Measurements from ENCODE around the gene CFAP299.

The CFAP299 gene

GRCh38 chr4:80465736-80466135, 130.2 kb downstream of the CFAP299 start:
- Histone ChIP-seq H3K4me3 (ENCODE audit: extremely low read depth, insufficient read depth, low read length, poor library complexity, severe bottlenecking) (no peak overlapping the region), H3K27ac (ENCODE audit: low read depth, low read length, severe bottlenecking) (no peak overlapping the region), H3K36me3 (ENCODE audit: control insufficient read depth, insufficient read depth, low read length) (no peaks in the 10 kb centered on the region), H3K9me3 (ENCODE audit: control insufficient read depth, low read length) (no peaks in the 10 kb centered on the region), H3K4me1 (ENCODE audit: control insufficient read depth, insufficient read depth, low read length, poor library complexity, severe bottlenecking) (no peaks in the 10 kb centered on the region)
- WGBS, 2 experiments (ENCODE audit: insufficient coverage in 2 of 2): 84% methylated on average over 3 of the region's 3 CpGs; no CpG with 5 or more reads in 1 of the 2 experiments

GRCh38 chr4:80466618-80467017, 131.1 kb downstream of the CFAP299 start:
- no peaks in the 10 kb centered on the region for H3K4me1 ChIP-seq (ENCODE audit: control insufficient read depth, insufficient read depth, low read length, poor library complexity, severe bottlenecking)
- H3K9me3 ChIP-seq (ENCODE audit: control insufficient read depth, low read length): no peaks in the 10 kb centered on the region
- no peak overlapping the region for H3K27ac ChIP-seq (ENCODE audit: low read depth, low read length, severe bottlenecking)
- WGBS, 2 experiments (ENCODE audit: insufficient coverage in 2 of 2): 92 to 100% methylated on average over 1 of the region's 1 CpG
- no peaks in the 10 kb centered on the region for H3K36me3 ChIP-seq (ENCODE audit: control insufficient read depth, insufficient read depth, low read length)
- H3K4me3 ChIP-seq (ENCODE audit: extremely low read depth, insufficient read depth, low read length, poor library complexity, severe bottlenecking): no peak overlapping the region

GRCh38 chr4:80471756-80472155, 136.2 kb downstream of the CFAP299 start:
- Histone ChIP-seq H3K4me1 (ENCODE audit: control insufficient read depth, insufficient read depth, low read length, poor library complexity, severe bottlenecking) (no peaks in the 10 kb centered on the region), H3K36me3 (ENCODE audit: control insufficient read depth, insufficient read depth, low read length) (no peaks in the 10 kb centered on the region), H3K27ac (ENCODE audit: low read depth, low read length, severe bottlenecking) (no peak overlapping the region), H3K4me3 (ENCODE audit: extremely low read depth, insufficient read depth, low read length, poor library complexity, severe bottlenecking) (no peak overlapping the region), H3K9me3 (ENCODE audit: control insufficient read depth, low read length) (no peaks in the 10 kb centered on the region)
- 10 to 40% methylated on average over 1 to 2 of the region's 9 CpGs for WGBS, 2 experiments (ENCODE audit: insufficient coverage in 2 of 2)

- Histone ChIP-seq H3K9me3 (ENCODE audit: control insufficient read depth, low read length) (no peaks in the 10 kb centered on the region), H3K4me1 (ENCODE audit: control insufficient read depth, insufficient read depth, low read length, poor library complexity, severe bottlenecking) (no peaks in the 10 kb centered on the region), H3K36me3 (ENCODE audit: control insufficient read depth, insufficient read depth, low read length) (no peaks in the 10 kb centered on the region), H3K27ac (ENCODE audit: low read depth, low read length, severe bottlenecking) (no peak overlapping the region), H3K4me3 (ENCODE audit: extremely low read depth, insufficient read depth, low read length, poor library complexity, severe bottlenecking) (no peak overlapping the region)
- 75 to 90% methylated on average over 2 of the region's 2 CpGs for WGBS, 2 experiments (ENCODE audit: insufficient coverage in 2 of 2)
Measured at GRCh38 chr4:80475236-80475635, 139.7 kb downstream of the CFAP299 start.

GRCh38 chr4:80475798-80476197, 140.3 kb downstream of the CFAP299 start:
- H3K9me3 ChIP-seq (ENCODE audit: control insufficient read depth, low read length): no peaks in the 10 kb centered on the region
- no peaks in the 10 kb centered on the region for H3K4me1 ChIP-seq (ENCODE audit: control insufficient read depth, insufficient read depth, low read length, poor library complexity, severe bottlenecking)
- WGBS, 2 experiments (ENCODE audit: insufficient coverage in 2 of 2): 93% methylated on average over 2 of the region's 3 CpGs; no CpG with 5 or more reads in 1 of the 2 experiments
- no peak overlapping the region for H3K4me3 ChIP-seq (ENCODE audit: extremely low read depth, insufficient read depth, low read length, poor library complexity, severe bottlenecking)
- no peaks in the 10 kb centered on the region for H3K36me3 ChIP-seq (ENCODE audit: control insufficient read depth, insufficient read depth, low read length)
- no peak overlapping the region for H3K27ac ChIP-seq (ENCODE audit: low read depth, low read length, severe bottlenecking)

- Histone ChIP-seq H3K4me3 (ENCODE audit: extremely low read depth, insufficient read depth, low read length, poor library complexity, severe bottlenecking) (no peak overlapping the region), H3K4me1 (ENCODE audit: control insufficient read depth, insufficient read depth, low read length, poor library complexity, severe bottlenecking) (no peaks in the 10 kb centered on the region), H3K27ac (ENCODE audit: low read depth, low read length, severe bottlenecking) (no peak overlapping the region), H3K36me3 (ENCODE audit: control insufficient read depth, insufficient read depth, low read length) (no peaks in the 10 kb centered on the region), H3K9me3 (ENCODE audit: control insufficient read depth, low read length) (no peaks in the 10 kb centered on the region)
- 100% methylated on average over 1 of the region's 2 CpGs; no CpG with 5 or more reads in 1 of the 2 experiments for WGBS, 2 experiments (ENCODE audit: insufficient coverage in 2 of 2)
Measured at GRCh38 chr4:80484712-80485111, 149.2 kb downstream of the CFAP299 start.

GRCh38 chr4:80486603-80487002, 151.1 kb downstream of the CFAP299 start:
- 70 to 83% methylated on average over 2 to 3 of the region's 3 CpGs for WGBS, 2 experiments (ENCODE audit: insufficient coverage in 2 of 2)
- no peaks in the 10 kb centered on the region for H3K9me3 ChIP-seq (ENCODE audit: control insufficient read depth, low read length)
- H3K4me3 ChIP-seq (ENCODE audit: extremely low read depth, insufficient read depth, low read length, poor library complexity, severe bottlenecking): no peak overlapping the region

GRCh38 chr4:80489798-80490197, 154.3 kb downstream of the CFAP299 start:
- Histone ChIP-seq H3K9me3 (ENCODE audit: control insufficient read depth, low read length) (no peaks in the 10 kb centered on the region), H3K27ac (ENCODE audit: low read depth, low read length, severe bottlenecking) (no peak overlapping the region), H3K4me1 (ENCODE audit: control insufficient read depth, insufficient read depth, low read length, poor library complexity, severe bottlenecking) (no peaks in the 10 kb centered on the region), H3K36me3 (ENCODE audit: control insufficient read depth, insufficient read depth, low read length) (no peaks in the 10 kb centered on the region), H3K4me3 (ENCODE audit: extremely low read depth, insufficient read depth, low read length, poor library complexity, severe bottlenecking) (no peak overlapping the region)
- 72% methylated on average over 2 of the region's 4 CpGs; no CpG with 5 or more reads in 1 of the 2 experiments for WGBS, 2 experiments (ENCODE audit: insufficient coverage in 2 of 2)

More at GRCh38 chr4:80486603-80487002, 151.1 kb downstream of the CFAP299 start:
- Histone ChIP-seq H3K27ac (ENCODE audit: low read depth, low read length, severe bottlenecking) (no peak overlapping the region), H3K4me1 (ENCODE audit: control insufficient read depth, insufficient read depth, low read length, poor library complexity, severe bottlenecking) (no peaks in the 10 kb centered on the region), H3K36me3 (ENCODE audit: control insufficient read depth, insufficient read depth, low read length) (no peaks in the 10 kb centered on the region)

GRCh38 chr4:80492761-80493160, 157.2 kb downstream of the CFAP299 start:
- Histone ChIP-seq H3K9me3 (ENCODE audit: control insufficient read depth, low read length) (peaks cover under 1% of the 10 kb centered on the region), H3K27ac (ENCODE audit: low read depth, low read length, severe bottlenecking) (no peak overlapping the region), H3K4me3 (ENCODE audit: extremely low read depth, insufficient read depth, low read length, poor library complexity, severe bottlenecking) (no peak overlapping the region), H3K36me3 (ENCODE audit: control insufficient read depth, insufficient read depth, low read length) (no peaks in the 10 kb centered on the region), H3K4me1 (ENCODE audit: control insufficient read depth, insufficient read depth, low read length, poor library complexity, severe bottlenecking) (no peaks in the 10 kb centered on the region)
- no CpG with 5 or more reads among the region's 1 CpG for WGBS, 2 experiments (ENCODE audit: insufficient coverage in 2 of 2)

GRCh38 chr4:80495865-80496264, 160.3 kb downstream of the CFAP299 start:
- Histone ChIP-seq H3K9me3 (ENCODE audit: control insufficient read depth, low read length) (peaks cover 3% of the 10 kb centered on the region), H3K27ac (ENCODE audit: low read depth, low read length, severe bottlenecking) (no peak overlapping the region), H3K4me1 (ENCODE audit: control insufficient read depth, insufficient read depth, low read length, poor library complexity, severe bottlenecking) (no peaks in the 10 kb centered on the region), H3K36me3 (ENCODE audit: control insufficient read depth, insufficient read depth, low read length) (no peaks in the 10 kb centered on the region), H3K4me3 (ENCODE audit: extremely low read depth, insufficient read depth, low read length, poor library complexity, severe bottlenecking) (no peak overlapping the region)
- 80% methylated on average over 1 of the region's 1 CpG; no CpG with 5 or more reads in 1 of the 2 experiments for WGBS, 2 experiments (ENCODE audit: insufficient coverage in 2 of 2)

- Histone ChIP-seq H3K27ac (ENCODE audit: low read depth, low read length, severe bottlenecking) (no peak overlapping the region), H3K4me1 (ENCODE audit: control insufficient read depth, insufficient read depth, low read length, poor library complexity, severe bottlenecking) (no peaks in the 10 kb centered on the region), H3K36me3 (ENCODE audit: control insufficient read depth, insufficient read depth, low read length) (no peaks in the 10 kb centered on the region), H3K4me3 (ENCODE audit: extremely low read depth, insufficient read depth, low read length, poor library complexity, severe bottlenecking) (no peak overlapping the region), H3K9me3 (ENCODE audit: control insufficient read depth, low read length) (peaks cover 3% of the 10 kb centered on the region)
- no CpG with 5 or more reads among the region's 1 CpG for WGBS, 2 experiments (ENCODE audit: insufficient coverage in 2 of 2)
Measured at GRCh38 chr4:80498725-80499124, 163.2 kb downstream of the CFAP299 start.
